BJ (cell line): Measurements from ENCODE around the gene PKNOX1. TPM values are rescaled to one million over a fixed set of nuclear protein-coding genes. Genes with fewer than 3 reads are reported as not detected.
"Not testable (repeated sequence)": the region's sequence is repeated elsewhere in the genome, so short reads cannot be mapped to it uniquely, and the experiment has no call there.

Source experiments
- CTCF ChIA-PET: fragments of 350-600 bp; formaldehyde crosslinking; extraction: SDS; loops from one replicate; lab custom pipeline; 2021; ENCODE audit warnings: antibody characterized with exemption, inconsistent platforms; lab: Yijun Ruan, JAX
- POLR2A ChIA-PET: fragments of 300-600 bp; sonication (Branson Sonifier 250); formaldehyde crosslinking; extraction: SDS; loops from one replicate; lab custom pipeline; 2021; ENCODE audit warnings: antibody characterized with exemption; lab: Charles Lee
- DNase-seq: peaks from one replicate; pipeline ENCODE4 v3.0.0-alpha.2; 2011; ENCODE audit warnings: low read depth
- H3K27me3 ChIP-seq: 2 replicates; pipeline ENCODE4 v1.6.0; 2011; ENCODE audit warnings: low read length; ENCODE audit not compliant: control insufficient read depth, insufficient read depth
- H3K36me3 ChIP-seq: 2 replicates; pipeline ENCODE4 v1.5.1; 2011; ENCODE audit warnings: low read length; ENCODE audit not compliant: control insufficient read depth, insufficient read depth
- H3K4me3 ChIP-seq: 2 replicates; pipeline ENCODE4 v1.5.1; 2011; ENCODE audit warnings: low read depth, mild to moderate bottlenecking, control low read depth, low read length
- CTCF ChIP-seq: IDR thresholded peaks from 2 replicates; pipeline ENCODE4 v1.5.1; 2011; ENCODE audit warnings: low read depth, mild to moderate bottlenecking, control low read depth, inconsistent platforms, low read length, moderate library complexity; ENCODE audit not compliant: insufficient read depth
- polyA plus RNA-seq: library from polyadenylated mRNA; depleted of rRNA; stranded (reverse); fragments of >200 nt; gene quantifications from 2 replicates; pipeline ENCODE4 v1.2.3, GENCODE V29; 2011

Gene PKNOX1
- polyA plus RNA-seq, 1 experiment: 38.9 TPM

DNA sequence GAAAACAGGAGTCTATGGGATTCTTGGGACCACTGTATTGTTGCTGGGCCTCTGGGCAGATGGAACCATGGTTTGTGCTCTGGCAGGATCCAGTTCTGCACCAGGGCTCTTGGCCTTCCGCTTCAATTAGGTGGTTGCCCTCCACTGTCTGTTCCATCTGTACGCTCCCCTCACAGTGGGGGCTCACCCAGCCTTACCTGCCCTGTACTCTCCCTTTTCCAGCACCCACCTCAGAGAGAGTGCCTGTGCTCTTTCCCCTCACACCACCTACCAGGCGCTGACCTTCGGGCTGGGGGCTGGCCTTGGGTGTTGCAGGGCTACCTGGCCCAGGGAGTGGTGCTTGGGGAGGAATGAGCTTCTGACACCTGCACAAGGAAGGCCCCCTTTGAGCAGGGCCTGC, 7.5 kb downstream of the PKNOX1 start:
- peaks cover 3% of the 10 kb centered on the region; the same call in 1 of the 2 replicates for H3K36me3 ChIP-seq
- CTCF ChIA-PET: no interaction called here
- POLR2A ChIA-PET: no interaction called here
- H3K27me3 ChIP-seq: no peaks in the 10 kb centered on the region
- no peak for TF ChIP-seq CTCF
- no peak for DNase-seq
- no peak overlapping the region for H3K4me3 ChIP-seq

GRCh38 chr21:42983103-42983502, 8.7 kb downstream of the PKNOX1 start:
- H3K36me3 ChIP-seq: peaks cover 3% of the 10 kb centered on the region; the same call in 1 of the 2 replicates
- ChIA-PET CTCF (interaction anchor here (0.7 kb wide), 1 partner anchor 866 kb away, joined by 3 read pairs; no protein-coding TSS in a partner anchor), POLR2A (no interaction called here)
- H3K27me3 ChIP-seq: no peaks in the 10 kb centered on the region
- DNase-seq: no peak
- no peak for TF ChIP-seq CTCF
- H3K4me3 ChIP-seq: no peak overlapping the region

GRCh38 chr21:42983869-42984268, 9.5 kb downstream of the PKNOX1 start:
- no peak for TF ChIP-seq CTCF
- ChIA-PET CTCF (interaction anchor here (0.7 kb wide), 1 partner anchor 866 kb away, joined by 3 read pairs; no protein-coding TSS in a partner anchor), POLR2A (no interaction called here)
- H3K27me3 ChIP-seq: no peaks in the 10 kb centered on the region
- 0 out of 2 replicates have a peak, but pooled peaks cover under 1% of the 10 kb centered on the region for H3K36me3 ChIP-seq
- no peak overlapping the region for H3K4me3 ChIP-seq
- DNase-seq: no peak

DNA sequence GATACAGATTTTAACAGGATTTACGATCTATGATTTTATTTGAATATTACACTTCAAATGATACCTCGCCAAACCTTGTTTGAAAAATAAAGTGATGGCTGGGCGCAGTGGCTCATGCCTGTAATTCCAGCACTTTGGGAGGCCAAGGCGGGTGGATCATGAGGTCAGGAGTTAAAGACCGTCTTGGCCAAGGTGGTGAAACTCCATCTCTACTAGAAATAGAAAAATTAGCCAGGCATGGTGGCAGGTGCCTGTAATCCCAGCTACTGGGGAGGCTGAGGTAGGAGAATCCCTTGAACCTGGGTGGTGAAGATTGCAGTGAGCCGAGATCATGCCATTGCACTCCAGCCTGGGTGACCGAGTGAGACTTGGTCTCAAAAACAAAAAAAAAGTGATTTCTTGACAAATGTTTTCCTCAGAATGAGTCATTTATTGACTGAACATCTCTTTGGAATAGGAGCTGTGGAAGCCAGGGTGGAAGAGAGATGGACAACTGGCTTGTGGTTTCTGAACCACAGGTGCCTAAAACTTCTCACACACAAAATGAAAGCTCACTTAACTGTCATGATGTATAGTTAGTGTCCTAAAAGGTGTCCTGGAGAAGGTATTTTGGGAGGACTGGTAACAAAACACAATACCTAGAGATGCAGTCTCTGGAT, 11.9 kb downstream of the PKNOX1 start:
- H3K27me3 ChIP-seq: no peaks in the 10 kb centered on the region
- no peak for TF ChIP-seq CTCF
- POLR2A ChIA-PET: no interaction called here
- no peaks in the 10 kb centered on the region for H3K36me3 ChIP-seq
- CTCF ChIA-PET: no interaction called here
- H3K4me3 ChIP-seq: no peak overlapping the region
- DNase-seq: no peak

DNA sequence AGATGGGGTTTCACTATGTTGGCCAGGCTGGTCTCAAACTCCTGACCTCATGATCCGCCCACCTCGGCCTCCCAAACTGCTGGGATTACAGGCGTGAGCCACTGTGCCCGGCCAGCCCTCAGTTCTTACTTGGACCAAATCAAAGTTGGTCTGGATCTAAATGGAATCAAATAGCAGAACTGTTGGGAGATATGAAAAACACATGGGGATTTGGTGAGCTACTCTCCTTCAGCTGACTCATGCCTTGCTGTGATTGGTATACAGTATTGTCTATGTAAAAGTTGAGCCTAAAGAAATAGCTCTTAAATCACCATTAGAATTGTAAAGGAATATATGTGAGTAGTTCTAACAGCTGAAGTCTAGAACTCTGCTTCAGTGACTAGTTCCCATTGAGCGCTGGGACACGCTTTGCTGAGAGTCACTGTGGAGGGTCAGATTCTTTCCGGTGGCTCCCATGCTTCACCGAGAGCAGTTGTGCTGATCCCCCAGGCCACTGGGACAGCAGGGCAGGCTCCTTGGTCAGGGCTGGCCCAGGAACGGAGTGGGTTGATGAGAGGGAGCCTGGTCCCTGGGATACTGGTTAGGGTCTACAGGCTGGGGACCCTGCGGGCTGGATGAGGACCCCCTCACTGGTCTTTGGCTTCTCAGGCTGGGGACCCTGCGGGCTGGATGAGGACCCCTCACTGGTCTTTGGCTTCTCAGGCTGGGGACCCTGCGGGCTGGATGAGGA, 14.0 kb downstream of the PKNOX1 start:
- Histone ChIP-seq H3K27me3 (no peaks in the 10 kb centered on the region), H3K4me3 (no peak overlapping the region), H3K36me3 (no peaks in the 10 kb centered on the region)
- no peak for DNase-seq
- no peak for TF ChIP-seq CTCF
- POLR2A ChIA-PET: interaction anchor here (0.5 kb wide), 1 partner anchor 20 kb away, joined by 5 read pairs; no protein-coding TSS in a partner anchor
- CTCF ChIA-PET: no interaction called here

GRCh38 chr21:42989370-42989769, 15.0 kb downstream of the PKNOX1 start:
- DNase-seq, H3K27me3 ChIP-seq, CTCF ChIA-PET, H3K4me3 ChIP-seq, POLR2A ChIA-PET, H3K36me3 ChIP-seq: not testable (repeated sequence)
